ENCODE data around the gene WBP4. TPM values are rescaled to one million over a fixed set of nuclear protein-coding genes. Genes with fewer than 3 reads are reported as not detected.

WBP4 gene
- total and polyA plus RNA-seq, 2 of the 13 experiments (the other 11 are each of a cell fraction or from before 2014, with no cell fraction given), result 6.7 to 11.7 TPM

GRCh38 chr13:41065078-41065477 lies 3.8 kb downstream of the WBP4 start:
- H3K9ac ChIP-seq (ENCODE audit: insufficient read depth, low read depth, low read length), result no peak overlapping the region
- POLR2A ChIA-PET, result no interaction called here
- H3K79me2 ChIP-seq (ENCODE audit: insufficient read depth, low read length), result peaks cover 37% of the 10 kb centered on the region
- no peaks in the 10 kb centered on the region for H3K9me3 ChIP-seq (ENCODE audit: low read length)
- no peak overlapping the region for H3K4me3 ChIP-seq (replicated peaks in 1 of 3; ENCODE audit: insufficient read depth in 1 of 3, low read depth in 2 of 3, low read length in 3 of 3)
- no peak for ATAC-seq
- in situ Hi-C loops (cut with HindIII; ENCODE audit: extremely low pct_ligation_motif_present, low pct_unique_long_range_greater_than_20kb), result loop anchor here (10.0 kb wide), 1 partner anchor 130 kb away; the partner anchor contains the start of gene KBTBD7
- no peak for FAIRE-seq
- intact Hi-C loops (cut with micrococcal nuclease; ENCODE audit: unreplicated experiment), result no loop called here
- no peaks in the 10 kb centered on the region; a peak in 1 of 5 replicates for H3K27me3 ChIP-seq (ENCODE audit: control insufficient read depth in 1 of 2, insufficient read depth in 2 of 2, low read length in 2 of 2)
- no peak overlapping the region for H2AFZ ChIP-seq (ENCODE audit: low read length)
- peaks cover 4 to 37% of the 10 kb centered on the region in 2 experiments for H3K36me3 ChIP-seq (replicated peaks in 1 of 2; ENCODE audit: control insufficient read depth in 1 of 2, insufficient read depth in 2 of 2, low read length in 2 of 2)
- no peak overlapping the region for H3K4me2 ChIP-seq (ENCODE audit: low read depth, low read length)
- CTCF ChIA-PET (ENCODE audit: low intra/inter-chr PET ratio, low total read pairs), result no interaction called here
- no TSS peak for BruUV-seq (replicated peaks)
- TF ChIP-seq PAWR (CRISPR knock-in tag; IDR thresholded peaks at IDR 0.05; ENCODE audit: borderline replicate concordance) (no peak), TRIM24 (CRISPR knock-in tag; IDR thresholded peaks at IDR 0.05) (no peak)
- no peak overlapping the region for H3K27ac ChIP-seq (ENCODE audit: extremely low read length, insufficient read depth, low read length)
- DNase-seq (ENCODE audit: low spot score), result no peak
- peaks cover 25% of the 10 kb centered on the region for H3K4me1 ChIP-seq (ENCODE audit: insufficient read depth, low read length)
- no peaks in the 10 kb centered on the region for H4K20me1 ChIP-seq (ENCODE audit: insufficient read depth, low read length)

- ATAC-seq, result no peak
- Histone ChIP-seq H3K79me2 (ENCODE audit: insufficient read depth, low read length) (no peaks in the 10 kb centered on the region), H3K9ac (ENCODE audit: insufficient read depth, low read depth, low read length) (no peak overlapping the region), H2AFZ (ENCODE audit: low read length) (no peak overlapping the region), H3K9me3 (ENCODE audit: low read length) (no peaks in the 10 kb centered on the region), H3K4me2 (ENCODE audit: low read depth, low read length) (no peak overlapping the region), H3K4me1 (ENCODE audit: insufficient read depth, low read length) (no peaks in the 10 kb centered on the region), H4K20me1 (ENCODE audit: insufficient read depth, low read length) (no peaks in the 10 kb centered on the region), H3K27me3 (ENCODE audit: control insufficient read depth in 1 of 2, insufficient read depth in 2 of 2, low read length in 2 of 2) (no peaks in the 10 kb centered on the region), H3K27ac (ENCODE audit: extremely low read length, insufficient read depth, low read length) (no peak overlapping the region), H3K4me3 (replicated peaks in 1 of 3; ENCODE audit: insufficient read depth in 1 of 3, low read depth in 2 of 3, low read length in 3 of 3) (no peak overlapping the region), H3K36me3 (replicated peaks in 1 of 2; ENCODE audit: control insufficient read depth in 1 of 2, insufficient read depth in 2 of 2, low read length in 2 of 2) (peaks cover 5 to 62% of the 10 kb centered on the region in 2 experiments)
- 98% methylated on average over 9 of the region's 9 CpGs for WGBS (ENCODE audit: low lambda C conversion rate)
- intact Hi-C loops (cut with micrococcal nuclease; ENCODE audit: unreplicated experiment) (loop anchor here (2.0 to 10.0 kb wide), 2 partner anchors 120 to 578 kb away; partner anchors contain the start of gene KBTBD7), in situ Hi-C loops (cut with HindIII; ENCODE audit: extremely low pct_ligation_motif_present, low pct_unique_long_range_greater_than_20kb) (loop anchor here (5.0 kb wide), 1 partner anchor 148 kb away; no protein-coding TSS in a partner anchor)
- DNase-seq (ENCODE audit: low spot score), result no peak
- POLR2A ChIA-PET, result interaction anchor here (0.9 kb wide), 1 partner anchor 14 kb away, joined by 3 read pairs; no protein-coding TSS in a partner anchor
- FAIRE-seq, result no peak
- no TSS peak for BruUV-seq (replicated peaks)
- no peak for TF ChIP-seq SUZ12 (IDR thresholded peaks at IDR 0.05; ENCODE audit: low read depth, low read length)
- CTCF ChIA-PET (ENCODE audit: low intra/inter-chr PET ratio, low total read pairs), result interaction anchor here (2.4 kb wide), 1 partner anchor 148 kb away, joined by 22 read pairs; no protein-coding TSS in a partner anchor
Measured at GRCh38 chr13:41074523-41074922, 13.2 kb downstream of the WBP4 start.

Data from HepG2 (cell line).